ENCODE measurements around the gene CHST15. TPM values are rescaled to one million over a fixed set of nuclear protein-coding genes. Genes with fewer than 3 reads are reported as not detected.

CHST15 gene
- total and polyA plus RNA-seq, 2 of the 13 experiments (the other 11 are each of a cell fraction or from before 2014, with no cell fraction given), result 1.4 to 94.7 TPM

GRCh38 chr10:124043310-124044142 is 49.9 kb downstream of the CHST15 start (continued):
- TF ChIP-seq HOMEZ (CRISPR knock-in tag; IDR thresholded peaks at IDR 0.05; ENCODE audit: low read depth), result peak; percentile 22; the same call in 1 of the 2 replicates
- TF ChIP-seq ZNF296 (CRISPR knock-in tag; conservative IDR thresholded peaks at IDR 0.05), result no peak
- 0 out of 2 replicates have a peak, but pooled peaks have one; percentile 80 for TF ChIP-seq NCOA1 (CRISPR knock-in tag; IDR thresholded peaks at IDR 0.05)
- TF ChIP-seq NFRKB (IDR thresholded peaks at IDR 0.05), result no peak
- 0 out of 2 replicates have a peak, but pooled peaks have one; percentile 8 for TF ChIP-seq AKNA (CRISPR knock-in tag; IDR thresholded peaks at IDR 0.05; ENCODE audit: borderline replicate concordance)
- peak; percentile 92 for TF ChIP-seq TFE3 (CRISPR knock-in tag; IDR thresholded peaks at IDR 0.05)
- TF ChIP-seq FOSL1 (CRISPR knock-in tag; IDR thresholded peaks at IDR 0.05; ENCODE audit: borderline replicate concordance), result no peak; the same call in 1 of the 2 replicates
- TF ChIP-seq RNF219 (CRISPR knock-in tag; IDR thresholded peaks at IDR 0.05), result peak; percentile 85; the same call in 1 of the 2 replicates
- TF ChIP-seq ZSCAN30 (CRISPR knock-in tag; IDR thresholded peaks at IDR 0.05), result no peak
- no peak for TF ChIP-seq FOXK2 (IDR thresholded peaks at IDR 0.05)
- no peak for TF ChIP-seq CENPX (CRISPR knock-in tag; IDR thresholded peaks at IDR 0.05)
- no peak for TF ChIP-seq NFE2L2 (IDR thresholded peaks at IDR 0.05; ENCODE audit: low read length)
- no peak for TF ChIP-seq CEBPB (IDR thresholded peaks at IDR 0.05; ENCODE audit: borderline replicate concordance, low read depth, low read length)
- TF ChIP-seq KDM6A (CRISPR knock-in tag; IDR thresholded peaks at IDR 0.05; ENCODE audit: low read depth), result no peak; the same call in 1 of the 2 replicates
- TF ChIP-seq FOXO1 (CRISPR knock-in tag; IDR thresholded peaks at IDR 0.05), result peak; percentile 89; the same call in 1 of the 2 replicates
- no peak for TF ChIP-seq ZNF784 (CRISPR knock-in tag; IDR thresholded peaks at IDR 0.05; ENCODE audit: borderline replicate concordance)
- peak; percentile 63; the same call in 1 of the 2 replicates for TF ChIP-seq ZNF615 (CRISPR knock-in tag; IDR thresholded peaks at IDR 0.05; ENCODE audit: borderline replicate concordance)
- peak; percentile 97 for TF ChIP-seq CBFB (CRISPR knock-in tag; IDR thresholded peaks at IDR 0.05)

Measured in HepG2 (cell line).